ENCODE results near the gene INTS7. TPM values are rescaled to one million over a fixed set of nuclear protein-coding genes. Genes with fewer than 3 reads are reported as not detected.

INTS7 gene
- total and polyA plus RNA-seq, 2 of the 4 experiments (the other 2 are of a cell fraction): 8.3 to 24.9 TPM

GRCh38 chr1:211959221-211959620 lies 76.1 kb downstream of the INTS7 start:
- no peak overlapping the region for H3K56ac ChIP-seq (ENCODE audit: extremely low read depth, insufficient read depth, low read length)
- BruUV-seq (replicated peaks): no TSS peak
- ChIA-PET CTCF (no interaction called here), POLR2A (ENCODE audit: unreplicated experiment) (no interaction called here)
- no peaks in the 10 kb centered on the region for H4K20me1 ChIP-seq (ENCODE audit: insufficient read depth, low read length)
- dilution Hi-C loops (cut with HindIII; ENCODE audit: low sequenced_read_pairs, unreplicated experiment) (no loop called here), in situ Hi-C loops (cut with MboI; ENCODE audit: low sequenced_read_pairs) (no loop called here), intact Hi-C loops (cut with micrococcal nuclease) (no loop called here)
- H2AK9ac ChIP-seq (replicated peaks; ENCODE audit: low read depth, low read length, poor library complexity): no peak overlapping the region
- H3K18ac ChIP-seq (ENCODE audit: low read depth, low read length): no peak overlapping the region
- no peak overlapping the region for H2BK20ac ChIP-seq (ENCODE audit: low read depth, low read length)
- no peak overlapping the region for H2BK5ac ChIP-seq (ENCODE audit: low read depth, low read length, poor library complexity, severe bottlenecking)
- no peaks in the 10 kb centered on the region for H3K79me1 ChIP-seq (ENCODE audit: low read depth in 1 of 2, low read length in 2 of 2)
- H3K36me3 ChIP-seq (ENCODE audit: control insufficient read depth, insufficient read depth, low read length): peaks cover 5% of the 10 kb centered on the region
- no peaks in the 10 kb centered on the region for H3K27me3 ChIP-seq (ENCODE audit: control insufficient read depth, insufficient read depth, low read length)
- no peak overlapping the region for H4K91ac ChIP-seq (ENCODE audit: insufficient read depth, low read depth, low read length)
- H2BK120ac ChIP-seq (ENCODE audit: low read depth, low read length): no peak overlapping the region
- no peak overlapping the region for H3K4me3 ChIP-seq (ENCODE audit: insufficient read depth, low read depth, low read length)
- 0 out of 2 replicates have a peak, but pooled peaks cover 6% of the 10 kb centered on the region for H3K9me1 ChIP-seq (ENCODE audit: insufficient read depth, low read length)
- 98% methylated on average over 8 of the region's 8 CpGs; no CpG with 5 or more reads in 1 of the 2 experiments for WGBS, 2 experiments (ENCODE audit: extremely low coverage in 2 of 2, insufficient read length in 1 of 2)
- TF ChIP-seq MXI1 (IDR thresholded peaks at IDR 0.05; ENCODE audit: borderline replicate concordance, low read depth, low read length): no peak
- TF ChIP-seq CTCF (conservative IDR thresholded peaks at IDR 0.05; ENCODE audit: low read depth, low read length): no peak
- TF ChIP-seq USF2 (IDR thresholded peaks at IDR 0.05; ENCODE audit: low read depth, low read length): no peak
- no peak for TF ChIP-seq RAD21 (IDR thresholded peaks at IDR 0.05; ENCODE audit: low read length)
- TF ChIP-seq FOS (IDR thresholded peaks at IDR 0.05; ENCODE audit: low read depth, low read length): no peak
- no peak for TF ChIP-seq CEBPB (IDR thresholded peaks at IDR 0.05; ENCODE audit: low read depth, low read length)
- no peak for TF ChIP-seq ELK1 (IDR thresholded peaks at IDR 0.05; ENCODE audit: borderline replicate concordance, low read depth, low read length)
- TF ChIP-seq POLR2A (IDR thresholded peaks at IDR 0.05; ENCODE audit: low read depth, low read length): no peak
- no peak for TF ChIP-seq MAFK (IDR thresholded peaks at IDR 0.05; ENCODE audit: low read depth, low read length)
- no peak for TF ChIP-seq CHD1 (IDR thresholded peaks at IDR 0.05; ENCODE audit: low read depth, low read length)
- TF ChIP-seq BHLHE40 (IDR thresholded peaks at IDR 0.05; ENCODE audit: low read depth, low read length): no peak
- no peak overlapping the region for H3K4ac ChIP-seq (ENCODE audit: low read depth, low read length)
- no peak overlapping the region for H3K4me2 ChIP-seq (ENCODE audit: low read depth, low read length)
- no peaks in the 10 kb centered on the region for H3K4me1 ChIP-seq (ENCODE audit: control insufficient read depth, insufficient read depth, low read length)
- H3K27ac ChIP-seq (ENCODE audit: insufficient read depth, low read length): no peak overlapping the region
- no peak overlapping the region for H3K9ac ChIP-seq (ENCODE audit: low read depth, low read length)
- no peak overlapping the region for H2AK5ac ChIP-seq (ENCODE audit: low read depth, low read length)
- peak overlapping the region; percentile 21 for H2AFZ ChIP-seq (replicated peaks; ENCODE audit: low read length, poor library complexity)
- H3K9me3 ChIP-seq (ENCODE audit: control insufficient read depth, insufficient read depth, low read length): no peaks in the 10 kb centered on the region
- no peak overlapping the region for H4K5ac ChIP-seq (ENCODE audit: low read depth, low read length)
- no peak overlapping the region for H3K14ac ChIP-seq (replicated peaks; ENCODE audit: low read depth, low read length)
- no peak overlapping the region for H3K23ac ChIP-seq (ENCODE audit: low read depth, low read length)
- DNase-seq (no peak), ATAC-seq (ENCODE audit: low read depth) (no peak)
- no peak overlapping the region for H2BK15ac ChIP-seq (ENCODE audit: low read depth, low read length)
- no peak overlapping the region for H4K8ac ChIP-seq (ENCODE audit: low read depth in 2 of 2, low read length in 2 of 2)

Measured in IMR-90 (cell line).